ENCODE measurements around the gene HMGXB4.
A peak's percentile ranks its signal among the peaks of the same experiment; 100 is the strongest.

The HMGXB4 gene

DNA sequence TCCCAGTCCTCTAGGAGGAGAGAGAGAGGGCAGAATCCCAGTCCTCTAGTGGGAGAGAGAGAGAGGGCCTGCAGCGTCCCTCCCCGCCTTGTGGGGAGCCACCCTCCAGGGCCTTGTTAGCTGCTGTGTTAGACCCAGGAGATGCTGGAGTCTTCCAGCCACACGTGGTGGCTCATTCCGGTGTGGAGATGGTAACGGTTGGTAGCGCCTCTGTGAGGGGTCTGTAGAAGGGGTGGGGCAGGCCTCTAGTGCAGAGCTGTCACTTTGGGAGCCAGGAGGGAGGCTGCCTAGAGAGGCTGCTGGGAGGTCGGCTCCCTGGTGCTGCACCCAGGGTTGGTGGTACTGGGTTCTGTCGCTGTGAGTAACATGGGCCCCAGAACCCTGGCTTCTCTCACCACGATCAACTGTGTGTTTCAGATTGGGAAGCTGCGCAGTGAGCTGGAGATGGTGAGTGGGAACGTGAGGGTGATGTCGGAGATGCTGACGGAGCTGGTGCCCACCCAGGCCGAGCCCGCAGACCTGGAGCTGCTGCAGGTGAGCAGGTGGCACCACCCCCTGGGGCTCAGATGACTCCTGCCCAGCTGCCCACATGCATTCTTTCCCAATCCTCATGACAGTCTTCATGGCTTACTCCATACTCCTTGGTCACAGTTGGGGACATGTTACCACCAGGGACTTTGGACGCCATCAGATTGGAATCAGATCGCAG lies 69.7 kb downstream of the HMGXB4 start:
- DNase-seq (ENCODE audit: low read depth): no peak

DNA sequence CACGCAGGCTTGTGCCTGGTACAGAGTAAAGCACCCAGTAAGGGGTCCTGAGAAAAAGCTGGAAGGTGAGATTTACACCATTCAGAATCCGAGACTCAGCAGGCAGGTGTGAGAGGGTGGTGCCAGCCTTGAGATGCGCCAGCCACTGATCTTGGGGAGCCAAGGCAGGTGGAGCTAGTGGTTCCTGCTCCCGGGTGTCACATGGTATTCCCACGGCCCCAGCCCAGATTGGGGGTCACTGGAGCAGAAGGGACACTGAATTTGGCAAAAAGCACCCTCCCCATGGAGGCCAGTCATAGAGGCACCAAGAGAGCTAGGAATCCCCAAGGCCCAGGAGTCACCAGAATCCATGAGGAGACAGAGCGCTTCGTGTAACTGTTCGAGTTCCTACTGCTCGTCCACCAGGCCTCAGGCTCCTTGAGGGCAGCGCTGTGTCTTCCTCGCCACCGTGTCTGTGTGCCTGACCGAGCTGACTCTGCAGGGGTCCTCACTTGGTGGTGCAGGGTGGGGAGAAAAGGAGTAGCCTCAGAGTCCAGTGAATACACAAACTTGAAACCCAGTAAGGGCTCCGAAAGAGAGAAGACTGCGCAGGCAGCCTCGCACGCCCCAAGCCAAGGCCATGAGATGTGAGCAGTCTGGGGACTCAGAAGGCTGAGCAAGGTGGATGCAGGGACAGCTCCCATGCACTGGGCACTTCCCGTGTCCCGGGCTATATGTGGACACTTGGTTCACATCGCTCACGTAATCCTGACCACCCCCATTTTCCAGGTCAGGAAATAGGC lies 70.6 kb downstream of the HMGXB4 start:
- no peak for DNase-seq (ENCODE audit: low read depth)

DNA sequence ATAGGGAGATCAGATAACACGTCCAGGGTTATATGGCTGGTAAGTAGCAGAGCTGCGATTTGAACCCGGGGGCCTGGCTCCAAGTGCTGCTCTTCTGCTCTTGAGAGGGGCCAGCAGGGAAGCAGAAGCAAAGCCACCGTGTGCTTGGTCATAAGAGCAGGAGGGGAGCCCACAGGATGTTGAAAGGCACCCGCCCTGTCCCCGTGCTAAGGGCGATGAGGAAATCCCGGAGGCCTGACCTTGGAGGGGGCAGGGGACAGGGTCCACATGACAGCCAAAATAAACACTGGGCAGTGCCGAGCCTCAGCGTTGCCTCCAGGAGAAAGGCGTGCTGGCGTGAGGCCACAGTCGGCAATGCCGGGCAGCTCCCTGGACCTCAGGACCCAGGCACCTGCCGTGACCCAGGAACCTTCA lies 71.2 kb downstream of the HMGXB4 start:
- DNase-seq (ENCODE audit: low read depth): no peak

DNA sequence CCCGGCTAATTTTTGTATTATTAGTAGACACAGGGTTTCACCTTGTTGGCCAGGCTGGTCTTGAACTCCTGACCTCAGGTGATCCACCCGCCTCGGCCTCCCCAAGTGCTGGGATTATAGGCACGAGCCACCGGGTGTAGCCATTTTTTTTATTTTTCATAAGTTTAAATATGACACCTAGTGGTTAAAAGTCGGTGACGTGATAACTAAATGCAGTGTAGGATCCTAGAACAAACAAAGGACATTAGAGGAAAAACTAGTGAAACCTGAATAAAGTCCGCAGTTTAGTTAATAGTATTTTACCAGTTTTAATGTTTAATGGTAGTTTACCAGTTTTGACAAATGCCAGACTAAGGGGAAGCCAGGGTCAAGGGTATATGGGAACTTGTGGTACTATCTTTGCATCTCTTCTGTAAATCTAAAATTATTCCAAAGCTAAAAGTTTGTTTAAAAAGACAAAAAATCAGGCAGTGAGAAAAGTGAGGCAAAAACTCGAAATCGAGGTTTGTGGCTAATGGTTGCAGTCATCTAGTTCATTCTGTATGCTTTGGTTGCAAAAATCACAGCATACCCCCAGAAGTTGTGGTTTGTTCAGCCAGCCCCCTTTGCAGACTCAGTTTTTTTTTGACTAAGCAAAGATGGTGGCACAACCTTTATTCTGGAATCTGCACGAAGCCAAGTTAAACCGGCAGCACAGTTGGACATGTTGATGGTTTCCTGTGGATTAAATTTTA lies 72.0 kb downstream of the HMGXB4 start:
- DNase-seq (ENCODE audit: low read depth): no peak

DNA sequence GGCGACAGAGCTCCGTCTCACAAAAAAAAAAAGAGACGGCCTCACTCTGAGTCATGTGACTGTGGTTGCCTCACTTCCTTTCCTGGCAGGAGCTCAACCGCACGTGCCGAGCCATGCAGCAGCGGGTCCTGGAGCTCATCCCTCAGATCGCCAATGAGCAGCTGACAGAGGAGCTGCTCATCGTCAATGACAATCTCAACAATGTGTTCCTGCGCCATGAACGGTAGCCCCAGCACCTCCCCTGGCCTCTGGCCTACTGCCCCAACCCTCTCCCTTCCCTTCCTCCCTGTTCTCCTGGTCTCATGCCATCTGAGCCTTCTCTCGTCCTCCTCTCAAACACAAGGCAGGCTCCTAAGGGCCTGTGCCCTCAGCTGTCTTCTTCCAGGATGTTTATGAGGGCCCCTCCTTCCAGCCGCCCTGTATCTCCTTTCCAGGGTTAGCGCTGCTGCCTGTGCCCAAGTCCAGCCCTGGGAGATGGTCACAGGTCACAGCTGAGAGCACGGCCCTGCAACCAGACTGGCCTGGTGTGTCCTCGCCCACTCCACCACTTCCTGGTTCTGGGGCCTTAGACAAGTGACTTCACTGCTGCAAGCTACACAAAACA lies 73.1 kb downstream of the HMGXB4 start:
- DNase-seq (ENCODE audit: low read depth): peak; percentile 44

DNA sequence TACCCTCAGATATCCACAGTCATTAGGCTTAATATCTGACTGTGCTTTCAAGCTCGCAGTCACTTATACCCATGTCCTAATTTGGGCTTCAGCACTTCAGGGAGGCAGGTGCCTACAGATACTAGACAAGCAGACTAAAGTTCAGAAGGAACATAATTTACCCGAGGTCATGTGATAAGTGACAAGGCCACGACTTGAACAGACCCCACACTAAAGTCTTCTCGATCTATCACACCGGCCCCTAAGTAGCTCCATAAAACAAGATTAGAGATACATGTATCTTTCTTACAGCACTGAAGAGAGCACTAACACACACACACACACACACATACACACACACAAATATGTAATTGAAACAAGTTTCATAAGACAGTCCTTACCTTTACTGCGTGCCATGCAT lies 75.0 kb downstream of the HMGXB4 start:
- DNase-seq (ENCODE audit: low read depth): no peak

DNA sequence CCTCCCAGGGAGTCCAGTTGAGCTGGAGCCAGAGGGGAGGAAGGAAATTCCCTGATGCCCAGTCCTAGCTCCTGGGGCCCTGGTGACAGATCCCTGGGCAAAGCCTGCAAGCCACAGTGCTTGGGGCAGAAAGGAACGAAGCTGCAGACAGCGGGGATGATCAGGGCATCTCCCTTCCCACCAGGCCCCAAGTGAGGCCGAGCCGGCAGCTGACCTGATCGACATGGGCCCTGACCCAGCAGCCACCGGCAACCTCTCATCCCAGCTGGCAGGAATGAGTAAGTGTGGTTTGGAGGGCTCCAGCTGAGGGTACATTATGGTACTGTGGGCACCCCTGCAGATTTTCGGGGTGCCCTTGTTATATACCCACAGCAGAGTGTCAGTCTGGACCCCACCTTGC lies 75.9 kb downstream of the HMGXB4 start:
- DNase-seq (ENCODE audit: low read depth): no peak

DNA sequence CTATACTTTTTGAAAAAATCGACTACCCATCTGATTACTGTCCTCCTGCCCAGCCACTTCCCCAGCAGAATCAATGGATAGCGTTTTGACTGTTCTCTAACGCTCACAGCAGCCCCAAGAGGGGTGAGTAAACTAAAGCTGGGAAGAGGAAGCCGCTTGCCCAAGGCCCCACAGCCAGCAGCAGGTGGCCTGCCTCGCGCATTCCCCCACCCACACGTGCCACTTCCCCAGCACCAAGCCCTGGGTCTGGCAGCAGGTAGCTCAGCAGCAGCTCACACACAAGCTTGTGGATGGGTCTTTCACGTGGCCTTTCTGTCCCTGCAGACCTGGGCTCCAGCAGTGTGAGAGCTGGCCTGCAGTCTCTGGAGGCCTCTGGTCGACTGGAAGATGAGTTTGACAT lies 76.7 kb downstream of the HMGXB4 start:
- DNase-seq (ENCODE audit: low read depth): no peak

DNA sequence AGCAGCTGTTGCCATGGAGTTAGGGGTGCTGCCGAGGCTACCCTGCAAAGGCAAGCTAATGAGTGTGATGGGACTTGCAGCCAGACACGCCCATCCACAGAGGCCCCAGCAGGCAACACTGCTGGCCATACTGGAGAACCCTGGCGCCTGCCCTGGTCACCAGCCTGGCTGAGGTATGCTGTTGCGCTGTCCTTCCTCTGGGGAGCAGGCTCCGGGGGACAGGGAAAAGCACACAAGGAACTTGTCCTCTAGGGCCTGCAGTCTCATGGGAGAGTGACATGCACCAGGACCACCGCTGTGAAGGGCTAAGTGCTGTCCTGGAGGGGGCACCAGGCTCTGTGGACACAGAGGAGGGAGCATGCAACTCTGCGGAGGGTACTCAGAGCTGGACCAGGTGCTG lies 78.2 kb downstream of the HMGXB4 start:
- no peak for DNase-seq (ENCODE audit: low read depth)

DNA sequence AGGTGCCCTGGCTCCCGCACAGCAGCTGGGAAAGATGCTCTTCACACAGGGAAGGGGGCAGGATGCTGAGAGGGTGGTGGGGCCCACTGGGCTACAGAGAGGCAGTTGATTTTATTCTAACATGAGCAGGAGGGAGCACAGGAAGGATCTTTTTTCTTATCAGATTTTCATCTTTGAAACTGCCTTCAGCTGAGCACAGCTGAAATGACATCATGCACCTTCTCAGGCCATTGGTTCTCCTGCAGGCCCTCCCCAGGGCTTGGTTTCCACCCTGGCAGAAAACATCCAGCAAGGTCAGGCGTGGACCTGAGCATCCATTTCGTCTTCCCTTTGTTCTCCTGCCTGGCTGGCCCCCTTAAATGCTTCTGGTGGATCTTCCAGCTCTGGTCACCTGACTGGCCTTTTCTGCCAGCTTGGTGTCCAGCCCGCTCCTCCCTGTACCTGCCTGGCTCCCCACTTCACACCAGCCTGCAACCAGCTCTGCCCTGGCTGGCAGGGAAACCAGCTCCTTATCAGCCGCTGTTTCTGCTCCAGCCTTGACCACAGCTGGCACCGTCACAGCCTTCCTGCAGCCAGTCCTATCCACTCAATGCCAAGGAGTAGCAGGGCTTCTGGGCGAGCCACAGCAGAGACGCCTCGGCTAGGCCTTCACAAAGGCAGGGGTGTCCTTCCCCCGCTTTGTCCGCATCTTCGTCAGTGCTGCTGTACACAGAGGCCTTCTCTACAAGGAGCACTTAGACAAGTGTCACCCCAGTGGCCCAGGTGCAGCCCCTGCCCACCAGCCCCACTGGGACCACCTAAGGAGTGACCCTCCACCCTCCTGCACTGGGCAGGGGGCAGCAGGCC lies 78.9 kb downstream of the HMGXB4 start:
- DNase-seq (ENCODE audit: low read depth): no peak

DNA sequence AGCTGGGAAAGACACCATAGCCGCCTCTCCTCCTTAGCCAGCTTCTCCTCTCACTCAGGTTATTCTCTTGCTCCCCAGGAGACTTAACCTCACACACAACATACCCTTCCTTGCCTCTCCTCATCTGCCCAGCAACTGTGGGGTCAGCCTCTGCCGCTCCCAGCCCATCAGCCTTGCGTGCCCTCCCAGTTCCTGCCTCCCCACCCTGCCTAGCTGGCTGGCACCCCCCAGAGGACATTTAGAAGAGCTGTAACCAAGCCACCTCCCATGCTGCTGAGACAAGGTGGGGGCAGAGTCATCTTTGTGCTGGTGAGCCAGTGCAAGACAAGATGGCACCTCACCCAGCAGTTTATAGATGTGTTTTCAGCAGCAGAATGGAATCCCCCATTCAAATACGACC lies 80.6 kb downstream of the HMGXB4 start:
- no peak for DNase-seq (ENCODE audit: low read depth)

DNA sequence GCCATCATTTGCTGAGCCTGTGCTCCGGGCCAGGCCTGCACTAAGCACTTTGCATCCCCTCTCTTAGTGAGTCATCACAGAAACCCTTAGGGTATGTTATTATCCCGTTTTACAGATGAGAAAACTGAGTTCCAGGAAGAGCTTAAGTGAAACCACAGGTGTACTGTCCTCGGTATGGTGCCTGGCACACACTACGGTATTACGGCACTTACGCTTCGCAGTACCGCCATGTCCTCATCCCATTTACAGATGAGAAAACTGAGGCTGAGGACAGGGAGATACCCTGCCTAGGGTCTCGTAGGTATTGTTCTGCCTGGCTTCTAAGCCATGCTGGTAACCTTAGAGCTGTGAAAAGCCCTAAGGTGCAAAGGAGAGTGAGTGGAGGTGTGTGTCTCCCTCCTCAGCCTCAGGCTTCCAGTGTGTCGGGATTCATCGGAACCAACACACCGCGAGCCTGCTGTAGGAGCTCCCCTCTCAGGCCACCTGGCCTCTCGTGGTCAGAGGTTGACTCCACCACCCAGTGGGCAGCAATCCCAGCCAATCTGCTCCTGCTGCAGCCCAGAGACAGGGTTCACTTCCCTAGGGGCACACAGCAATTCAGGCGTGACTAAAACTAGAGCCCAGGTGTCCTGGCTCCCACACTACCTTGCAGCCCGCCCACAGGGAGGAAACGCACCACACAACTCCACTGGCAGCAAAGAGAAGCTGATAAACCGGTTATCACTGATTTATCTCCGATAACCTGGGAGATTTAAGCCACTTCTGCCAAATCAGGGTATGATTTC lies 84.0 kb downstream of the HMGXB4 start:
- no peak for DNase-seq (ENCODE audit: low read depth)

DNA sequence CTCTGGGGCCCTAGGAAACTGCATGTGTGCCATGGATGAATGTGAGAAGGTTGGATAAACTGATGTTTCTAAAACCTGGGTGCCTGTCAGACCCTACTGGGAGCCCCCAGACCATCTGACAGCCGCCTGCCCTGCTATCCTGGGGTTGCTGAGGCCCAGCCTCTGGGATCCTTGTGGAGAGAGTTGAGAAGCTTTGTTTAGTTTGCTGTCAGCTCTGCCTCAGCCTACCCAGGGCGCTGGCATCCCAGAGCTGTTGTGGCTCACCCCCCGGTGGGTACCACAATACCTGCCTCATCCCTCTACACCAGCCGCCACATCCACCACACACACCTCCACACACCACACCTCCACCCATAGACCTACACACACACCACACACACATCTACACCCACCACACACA lies 85.1 kb downstream of the HMGXB4 start:
- no peak for DNase-seq (ENCODE audit: low read depth)

DNA sequence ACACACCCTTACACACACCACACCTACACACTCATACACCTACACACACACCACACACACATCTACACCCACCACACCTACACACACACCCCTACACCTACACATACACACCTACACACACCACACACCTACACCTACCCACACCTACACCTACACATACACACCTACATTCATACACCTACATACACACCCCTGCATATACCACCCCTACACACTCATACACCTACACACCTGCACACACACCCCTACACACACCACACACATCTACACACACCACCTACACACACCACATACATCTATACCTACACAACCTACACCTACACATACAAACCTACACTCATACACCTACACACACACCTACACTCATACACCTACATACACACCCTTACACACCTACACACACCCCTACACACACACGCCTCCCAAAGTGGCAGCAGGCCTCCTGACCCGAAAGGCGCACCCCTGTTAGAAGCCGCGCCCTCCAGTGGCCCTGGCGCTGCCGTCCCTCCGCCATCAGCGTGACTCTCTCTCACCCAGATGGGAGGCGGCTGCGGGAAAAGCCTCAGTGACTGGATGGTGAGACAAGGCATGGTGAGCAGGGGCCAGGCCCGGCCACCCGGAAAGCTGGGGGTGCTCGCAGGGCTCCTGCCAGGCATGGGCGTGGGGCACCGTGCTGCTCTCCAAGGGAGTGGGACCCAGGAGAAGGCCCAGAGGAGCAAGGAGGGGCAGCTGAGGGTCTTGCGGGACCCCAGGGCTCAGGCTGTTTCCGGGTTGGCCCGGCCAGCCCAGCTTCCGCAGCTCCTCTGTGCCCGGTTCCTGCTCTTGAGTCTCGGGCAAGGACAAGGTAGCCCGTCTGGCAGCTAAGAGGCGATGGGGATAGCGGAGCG lies 86.6 kb downstream of the HMGXB4 start:
- no peak for DNase-seq (ENCODE audit: low read depth)

DNA sequence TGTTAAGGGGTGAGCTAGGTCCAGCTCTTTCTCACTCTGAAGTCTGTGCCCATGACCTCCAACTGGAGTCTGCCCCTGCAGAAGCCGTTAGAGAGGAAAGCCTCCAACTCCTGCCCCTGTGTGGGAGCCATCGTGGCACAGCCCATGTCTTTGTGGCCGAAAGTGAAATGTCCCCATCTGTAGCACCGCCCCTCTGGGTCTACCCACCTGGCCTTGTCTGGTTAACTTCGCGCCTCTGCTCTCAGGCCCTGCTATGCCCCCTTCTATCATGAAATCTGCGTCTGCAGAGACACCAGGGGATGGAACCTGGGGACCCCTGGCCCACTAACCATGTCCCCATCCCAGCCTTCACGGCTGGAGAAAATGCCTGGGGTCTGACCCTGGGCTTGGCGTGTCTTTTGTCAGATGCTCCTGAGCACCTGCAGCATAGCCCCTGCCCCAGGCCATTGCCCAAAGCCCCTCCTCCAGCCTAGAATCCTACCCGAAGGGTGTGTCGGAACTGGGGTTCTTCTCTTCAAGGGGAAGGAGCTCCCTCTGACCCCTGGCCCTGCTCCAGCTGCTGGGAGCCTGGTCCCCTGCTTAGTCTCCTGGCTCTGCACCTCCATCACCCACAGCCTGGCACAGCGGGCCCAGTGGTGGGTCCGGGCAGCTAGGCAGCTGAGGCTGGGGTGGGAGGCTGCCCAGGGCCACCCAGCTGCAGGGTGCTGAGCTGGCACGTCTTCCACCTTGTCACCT lies 87.8 kb downstream of the HMGXB4 start:
- DNase-seq (ENCODE audit: low read depth): no peak

Data from fibroblast of the conjunctiva (primary cell).